T-helper 1 cell treated with Interleukin-12 subunit alpha and Interleukin-12 subunit beta and Interleukin-4 antibody, amounts not matched to agents 30 ng/mL and 1 ng/mL, for 36 hours (primary cell): ENCODE measurements around the gene RPS6KL1. TPM values are rescaled to one million over a fixed set of nuclear protein-coding genes. Genes with fewer than 3 reads are reported as not detected.

ENCODE experiments used
- intact Hi-C: fragments of 100-400 bp; cut with micrococcal nuclease; formaldehyde crosslinking; loops from one replicate; pipeline ENCODE4 v1.15.1; 2024
- total RNA-seq: library from RNA; stranded (reverse); gene quantifications from 2 replicates; pipeline ENCODE4 v1.2.3, GENCODE V29; 2022

Gene RPS6KL1
- total RNA-seq, 1 donor from 2014 or later = 5.9 TPM

DNA sequence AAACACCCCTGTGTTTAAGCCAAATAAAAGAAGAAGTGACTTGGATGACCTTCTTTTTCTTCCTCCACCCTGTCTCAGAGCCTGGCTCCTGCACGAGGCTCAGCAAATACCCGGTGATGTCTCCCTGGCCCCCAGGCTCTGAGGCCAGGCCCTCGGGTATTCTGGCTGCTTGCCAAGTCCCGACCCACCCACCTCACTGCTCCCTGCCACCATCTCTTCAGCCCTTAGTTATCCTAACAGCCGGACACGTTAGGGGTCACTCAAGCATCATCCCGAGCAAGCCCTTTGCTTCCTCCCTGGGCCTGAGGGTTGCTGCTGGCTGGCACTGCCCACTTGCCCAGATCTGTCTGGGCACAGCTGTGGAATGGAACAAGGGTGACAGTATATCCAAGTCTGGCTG is 7.2 kb downstream of the RPS6KL1 start:
- intact Hi-C loops = no loop called here

DNA sequence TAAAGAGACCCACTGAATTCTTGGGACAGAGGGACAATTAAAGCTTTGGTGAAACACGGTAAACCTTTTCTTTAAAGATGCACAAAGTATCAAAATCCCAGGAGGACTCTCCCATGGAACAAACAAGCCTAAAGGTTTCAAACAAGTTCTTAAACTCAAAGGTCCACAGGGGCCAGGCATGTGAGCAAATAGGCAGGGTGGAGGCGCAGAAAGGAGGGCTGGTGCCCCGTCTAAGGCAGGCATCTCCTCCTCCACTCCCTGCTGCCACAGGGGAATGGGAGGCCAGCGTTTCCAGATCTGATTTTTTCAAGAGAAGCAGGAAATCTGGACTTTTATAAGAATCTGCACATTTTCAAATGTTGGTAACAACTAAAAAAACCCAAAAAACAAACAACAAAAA is 7.6 kb downstream of the RPS6KL1 start:
- intact Hi-C loops = no loop called here

DNA sequence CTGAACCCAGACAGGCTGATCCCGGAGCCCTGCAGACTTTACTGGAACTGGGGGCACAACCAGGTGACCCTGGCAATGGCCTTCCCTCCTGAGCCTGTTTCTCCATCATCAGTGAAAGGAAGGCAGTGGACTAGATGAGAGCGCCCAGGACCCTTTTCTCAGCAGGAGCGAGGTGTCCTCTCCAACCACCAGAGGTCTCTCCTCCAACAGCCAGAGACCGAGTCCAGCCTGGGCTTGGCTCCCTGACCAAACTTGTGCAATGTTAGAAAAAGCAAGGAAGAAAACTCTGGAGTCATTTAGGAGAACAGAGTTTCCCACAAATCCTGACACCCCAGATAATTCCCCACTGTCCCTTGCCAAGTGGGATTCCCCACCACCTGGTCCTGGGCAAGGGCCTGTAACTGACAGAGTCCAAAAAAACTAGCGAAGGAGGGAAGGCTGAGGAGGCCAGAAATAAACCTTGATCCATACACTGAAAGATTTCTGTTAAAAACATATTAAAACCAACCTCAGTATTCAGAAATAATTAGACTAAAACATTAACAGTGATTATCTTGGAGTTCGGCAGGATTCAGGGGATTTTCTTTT is 9.0 kb downstream of the RPS6KL1 start:
- intact Hi-C loops = loop anchor here (1.0 kb wide), 1 partner anchor 174 kb away; no protein-coding TSS in a partner anchor

DNA sequence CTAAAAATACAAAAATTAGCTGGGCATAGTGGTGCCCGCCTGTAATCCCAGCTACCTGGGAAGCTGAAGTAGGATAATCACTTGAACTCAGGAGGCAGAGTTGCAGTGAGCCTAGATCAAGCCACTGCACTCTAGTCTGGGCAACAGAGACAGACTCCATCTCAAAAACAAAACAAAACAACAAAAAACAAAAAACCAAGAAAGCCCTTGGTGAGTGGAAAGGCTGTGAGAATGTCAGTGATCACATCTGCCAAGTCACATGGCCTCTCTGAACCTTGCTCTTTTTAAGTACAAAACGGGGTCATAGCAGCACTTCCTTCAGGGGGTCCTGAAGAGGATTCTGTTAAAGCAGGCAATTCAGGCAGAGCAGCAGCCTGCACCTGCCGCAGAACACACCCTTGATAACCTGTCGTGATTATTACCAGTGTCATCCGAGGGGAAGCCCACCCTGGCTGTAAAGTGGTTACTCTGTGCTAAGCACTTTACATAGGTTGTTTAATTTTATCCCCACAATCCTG is 9.6 kb downstream of the RPS6KL1 start:
- intact Hi-C loops = no loop called here

DNA sequence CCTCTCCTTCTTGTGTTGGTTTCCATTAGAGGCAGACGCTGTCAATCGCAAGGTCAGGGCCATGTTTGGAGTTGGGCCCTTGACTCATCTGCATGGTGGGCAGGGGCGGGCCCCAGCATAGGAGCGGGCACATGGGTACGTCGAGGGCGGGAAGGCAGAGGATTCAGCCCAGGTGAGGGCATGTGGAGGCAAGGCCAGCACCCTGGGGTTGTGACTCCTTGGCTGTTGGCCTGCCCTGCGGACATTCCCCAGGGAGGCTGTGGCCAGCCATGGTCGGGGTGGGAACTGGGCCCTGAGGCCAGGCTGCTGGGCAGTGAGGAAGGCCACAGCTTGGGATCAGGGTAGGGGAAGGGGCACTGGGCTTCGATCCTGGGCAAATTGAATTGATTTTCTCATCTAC is 10.3 kb downstream of the RPS6KL1 start:
- intact Hi-C loops = no loop called here

DNA sequence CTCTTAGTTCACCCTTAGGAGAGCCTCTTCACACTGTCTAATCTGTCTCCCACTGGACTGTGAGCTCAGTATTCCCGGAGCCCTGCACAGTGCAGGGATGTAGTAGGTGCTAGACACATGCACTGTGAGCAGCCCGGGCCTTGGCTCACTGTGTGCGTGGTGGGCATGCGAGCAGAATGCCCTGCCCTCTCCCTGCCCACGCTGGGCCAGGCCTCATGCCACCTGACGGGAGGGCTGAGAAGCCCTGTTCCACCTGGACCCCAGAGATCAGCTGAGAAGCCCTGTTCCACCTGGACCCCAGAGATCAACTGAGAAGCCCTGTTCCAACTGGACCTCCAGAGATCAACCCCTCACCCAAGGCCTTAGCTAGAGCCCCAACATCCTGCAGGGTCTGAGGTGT is 10.9 kb downstream of the RPS6KL1 start:
- intact Hi-C loops = no loop called here

DNA sequence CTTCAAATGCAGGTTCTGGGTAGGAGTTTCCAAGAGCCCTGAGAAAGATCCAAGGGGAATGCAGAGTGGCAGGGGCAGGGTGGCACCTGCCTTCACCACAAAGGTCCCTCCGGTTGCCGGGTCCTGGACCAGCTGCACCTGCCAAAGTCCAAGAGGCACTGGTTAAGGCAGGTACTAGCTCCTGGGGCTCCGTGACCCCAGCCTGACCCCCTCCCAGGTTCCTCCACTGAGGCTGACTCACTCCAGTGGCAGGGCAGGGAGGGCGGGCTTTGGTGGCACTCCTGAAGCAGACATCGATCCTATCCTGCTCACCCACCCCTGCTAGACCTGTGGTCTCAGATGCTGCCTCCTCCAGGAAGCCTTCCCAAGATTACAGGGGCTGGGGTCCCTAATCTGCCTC is 11.4 kb downstream of the RPS6KL1 start:
- intact Hi-C loops = no loop called here

DNA sequence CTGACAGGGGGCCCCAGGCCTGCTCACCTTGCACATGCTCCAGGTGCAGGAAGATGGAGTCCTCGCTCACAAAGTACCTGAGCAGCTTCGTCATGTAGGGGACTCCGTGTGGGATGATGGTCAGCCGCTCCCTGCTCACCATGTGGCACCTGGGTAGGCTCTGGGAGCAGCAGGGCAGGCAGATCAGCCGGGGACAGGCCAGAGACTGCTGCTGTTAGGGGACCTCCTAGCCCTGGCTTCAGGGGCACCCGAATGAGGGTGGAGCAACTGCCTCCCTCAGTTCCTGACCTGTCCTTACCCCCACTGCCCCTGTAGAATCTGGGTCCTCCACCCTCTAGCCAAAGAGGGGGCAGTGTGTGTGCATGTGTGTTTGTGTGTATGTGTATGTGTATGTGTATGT is 11.8 kb downstream of the RPS6KL1 start:
- intact Hi-C loops = no loop called here

DNA sequence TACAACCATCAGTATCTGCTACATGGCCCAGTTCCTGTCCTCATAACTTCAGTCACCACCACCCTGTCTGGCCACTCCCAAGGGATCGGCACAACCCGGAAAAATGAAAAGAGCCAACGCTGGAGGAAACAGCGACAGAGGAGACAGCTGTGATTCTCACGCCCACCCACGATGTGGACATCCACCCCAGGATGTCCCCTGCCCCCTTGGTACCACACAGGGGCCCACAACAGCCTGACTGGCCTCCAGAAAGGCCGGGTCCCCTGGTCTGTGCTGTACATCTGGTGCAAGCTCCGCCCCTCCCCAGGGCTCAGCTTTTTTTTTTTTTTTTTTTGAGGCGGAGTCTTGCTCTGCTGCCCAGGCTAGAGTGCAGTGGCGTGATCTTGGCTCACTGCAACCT is 12.5 kb downstream of the RPS6KL1 start:
- intact Hi-C loops = no loop called here

DNA sequence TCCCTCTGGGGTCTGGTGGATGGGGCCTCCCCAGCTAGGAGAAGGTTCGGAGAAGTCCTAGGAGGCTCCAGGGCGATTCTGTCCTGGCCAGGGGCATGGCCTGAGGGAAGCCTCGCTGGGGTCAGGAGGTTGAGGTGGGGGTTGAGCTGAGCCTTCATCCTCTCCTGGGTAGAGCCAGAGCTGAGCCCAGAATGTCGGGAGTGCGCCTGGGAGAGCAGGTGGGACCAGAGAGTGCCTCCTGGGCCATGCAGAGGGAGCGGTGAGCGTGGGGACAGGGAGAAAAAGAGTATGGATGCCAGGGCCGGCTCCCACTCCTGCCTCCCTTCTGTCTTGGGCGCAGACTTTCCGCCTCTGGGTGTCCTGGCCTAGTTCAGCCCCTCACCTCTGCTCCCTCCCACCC is 13.1 kb downstream of the RPS6KL1 start:
- intact Hi-C loops = no loop called here

DNA sequence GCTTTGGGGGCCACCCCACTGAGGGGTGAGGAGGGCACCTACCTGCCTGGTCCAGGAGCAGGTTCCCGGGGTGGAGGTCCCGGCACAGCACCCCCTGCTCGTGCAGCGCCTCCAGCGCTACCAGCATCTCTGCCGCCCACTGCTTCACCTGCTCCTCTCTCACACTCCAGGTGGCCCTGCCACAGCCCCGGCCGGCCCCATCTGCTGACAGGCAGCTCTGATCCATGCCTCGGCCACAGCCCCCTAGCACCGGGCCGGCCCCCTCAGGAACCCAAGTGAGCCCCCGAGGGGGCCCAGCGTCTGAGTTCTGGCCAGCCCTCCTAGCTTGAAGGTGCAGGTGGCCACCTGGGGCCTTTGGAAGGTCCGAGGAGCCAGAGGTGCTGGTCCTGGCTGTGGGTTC is 13.6 kb downstream of the RPS6KL1 start:
- intact Hi-C loops = no loop called here

DNA sequence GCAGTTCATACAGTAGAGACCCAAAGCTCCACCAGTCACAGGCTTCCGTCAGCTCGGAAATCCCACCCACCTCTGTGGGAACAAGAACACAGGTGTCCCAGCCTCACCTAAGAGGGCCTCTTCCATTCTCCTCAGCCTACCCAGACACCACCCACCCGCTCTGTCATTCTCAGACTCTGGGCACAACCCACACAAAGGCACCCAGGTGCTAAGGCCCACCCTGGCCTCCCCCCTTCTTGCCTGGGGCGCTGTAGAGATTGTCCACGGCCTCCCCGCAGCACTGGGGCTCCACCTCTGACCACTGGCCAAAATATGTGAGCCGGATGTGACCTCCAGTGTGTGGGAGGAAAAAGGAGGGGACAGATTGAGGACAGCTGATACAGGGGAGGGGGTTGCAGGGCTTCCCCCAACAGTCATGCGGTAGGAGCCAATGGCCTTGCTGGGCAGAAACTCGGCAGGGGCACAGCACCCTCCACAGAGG is 14.2 kb downstream of the RPS6KL1 start:
- intact Hi-C loops = no loop called here

DNA sequence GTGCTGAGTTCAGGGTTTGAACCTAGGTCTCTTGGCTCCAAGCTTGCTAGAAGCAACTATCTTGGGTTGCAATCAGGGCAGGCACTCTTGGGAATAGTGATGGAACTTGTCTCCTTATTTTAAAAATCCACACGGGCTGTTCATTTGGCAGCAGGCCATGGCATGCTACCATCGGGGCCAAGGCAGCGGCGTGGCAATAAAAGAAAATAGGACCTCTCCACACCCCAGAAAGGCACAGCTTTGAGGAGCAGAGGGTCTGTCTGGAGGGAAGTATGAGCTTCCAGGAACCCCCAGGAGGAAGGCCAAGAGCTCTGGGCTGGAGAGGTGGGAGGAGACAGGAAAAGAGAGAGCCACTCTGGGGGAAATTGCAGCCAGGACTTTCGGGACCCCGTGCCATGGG is 15.3 kb downstream of the RPS6KL1 start:
- intact Hi-C loops = no loop called here

DNA sequence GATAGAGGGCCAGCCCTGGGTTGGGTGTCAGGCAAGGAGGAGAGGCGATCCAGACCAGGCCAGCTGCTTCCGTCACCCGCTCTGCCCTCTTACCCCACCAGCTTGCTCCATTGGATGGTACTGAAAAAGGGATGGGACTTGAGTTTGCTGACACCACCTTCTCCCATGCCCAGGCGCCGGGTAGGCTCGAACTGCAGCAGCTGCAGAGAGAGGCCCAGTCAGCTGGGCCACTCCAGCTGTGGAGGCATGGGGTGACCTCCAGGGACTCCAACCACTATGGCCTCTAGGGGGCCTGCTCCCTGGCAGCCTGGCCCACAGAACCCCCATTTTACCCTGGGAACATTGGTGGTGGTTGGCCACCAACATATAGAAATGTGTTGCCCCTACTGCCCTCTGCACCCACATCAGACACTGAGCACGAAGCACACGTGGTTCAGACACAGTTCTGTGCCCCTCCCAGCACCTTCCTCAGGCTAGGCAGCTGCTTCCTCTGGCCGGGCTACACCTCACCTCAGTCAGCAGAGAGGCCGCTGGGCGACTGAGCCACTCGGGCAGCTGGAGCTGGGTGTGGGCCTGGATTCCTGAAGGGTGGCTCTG is 16.0 kb downstream of the RPS6KL1 start:
- intact Hi-C loops = no loop called here

DNA sequence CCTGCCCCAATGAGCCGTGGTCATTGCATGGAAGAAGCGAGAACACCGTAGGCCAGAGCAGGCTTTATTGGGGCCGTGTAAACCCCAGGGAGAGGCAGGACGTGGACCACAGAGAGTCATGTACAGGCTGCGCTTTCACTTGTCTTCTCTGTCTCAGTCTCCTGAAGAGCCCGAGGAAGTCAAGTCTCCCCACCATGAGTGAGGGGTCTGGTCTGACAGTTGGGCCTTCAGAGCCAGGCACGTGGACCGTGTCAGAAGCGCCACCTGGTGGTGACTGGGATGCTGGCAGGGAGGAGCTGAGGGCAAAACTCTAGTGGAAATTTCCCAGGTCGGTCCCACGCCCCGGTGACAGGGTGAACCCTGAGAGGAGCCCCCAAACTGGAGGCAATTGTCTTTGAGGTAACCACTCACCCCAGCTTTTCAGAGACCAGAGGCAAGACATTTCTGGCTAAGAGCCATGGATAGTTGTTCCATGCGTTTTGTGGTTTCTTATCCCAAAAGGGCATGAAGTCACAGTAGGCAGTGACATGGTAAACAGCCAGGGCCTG is 17.4 kb downstream of the RPS6KL1 start:
- intact Hi-C loops = loop anchor here (1.0 kb wide), 3 partner anchors 24 to 296 kb away; partner anchors contain the start of gene DLST

DNA sequence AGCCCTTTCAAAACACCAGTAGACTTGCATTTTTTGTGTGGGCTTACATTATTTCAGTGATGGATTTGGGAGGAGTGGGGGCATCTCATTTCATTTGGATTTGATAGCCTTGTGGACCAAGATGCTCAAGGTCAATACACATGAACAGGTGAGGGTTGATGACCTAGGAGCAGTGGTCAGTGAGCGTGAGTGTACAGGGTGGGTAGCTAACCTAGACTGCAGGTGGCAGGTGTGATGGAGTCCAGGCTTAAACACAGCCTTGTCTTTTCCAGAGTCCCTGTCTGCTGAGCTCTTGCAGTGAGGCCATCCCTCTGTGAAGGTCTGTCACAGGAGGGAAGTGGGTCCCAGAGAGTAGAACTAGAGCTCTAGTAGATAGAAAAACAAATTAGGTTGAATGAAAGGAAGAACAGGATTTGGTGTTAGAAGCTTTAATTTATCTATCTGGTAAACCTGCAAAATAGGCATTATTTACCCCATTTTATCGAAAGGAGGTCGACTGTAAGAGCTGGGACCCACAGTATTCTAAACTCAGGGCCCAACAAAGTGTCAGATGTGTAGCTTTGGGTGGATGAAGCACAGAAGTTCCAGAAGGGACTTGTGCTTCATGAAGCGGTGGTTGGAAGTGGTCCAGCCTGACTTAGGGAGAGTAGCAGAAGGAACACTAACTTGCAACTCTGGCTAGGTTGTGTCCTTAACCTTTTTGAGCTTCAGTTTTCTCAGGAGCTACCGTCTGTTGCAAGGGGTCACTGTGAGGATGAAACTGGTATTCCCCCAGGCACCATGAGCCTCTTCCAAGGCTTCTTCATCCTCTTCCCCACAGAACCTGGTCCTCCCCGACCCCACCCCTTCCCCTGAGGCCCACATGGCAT is 18.2 kb downstream of the RPS6KL1 start:
- intact Hi-C loops = loop anchor here (1.0 kb wide), 3 partner anchors 24 to 296 kb away; partner anchors contain the start of gene DLST

DNA sequence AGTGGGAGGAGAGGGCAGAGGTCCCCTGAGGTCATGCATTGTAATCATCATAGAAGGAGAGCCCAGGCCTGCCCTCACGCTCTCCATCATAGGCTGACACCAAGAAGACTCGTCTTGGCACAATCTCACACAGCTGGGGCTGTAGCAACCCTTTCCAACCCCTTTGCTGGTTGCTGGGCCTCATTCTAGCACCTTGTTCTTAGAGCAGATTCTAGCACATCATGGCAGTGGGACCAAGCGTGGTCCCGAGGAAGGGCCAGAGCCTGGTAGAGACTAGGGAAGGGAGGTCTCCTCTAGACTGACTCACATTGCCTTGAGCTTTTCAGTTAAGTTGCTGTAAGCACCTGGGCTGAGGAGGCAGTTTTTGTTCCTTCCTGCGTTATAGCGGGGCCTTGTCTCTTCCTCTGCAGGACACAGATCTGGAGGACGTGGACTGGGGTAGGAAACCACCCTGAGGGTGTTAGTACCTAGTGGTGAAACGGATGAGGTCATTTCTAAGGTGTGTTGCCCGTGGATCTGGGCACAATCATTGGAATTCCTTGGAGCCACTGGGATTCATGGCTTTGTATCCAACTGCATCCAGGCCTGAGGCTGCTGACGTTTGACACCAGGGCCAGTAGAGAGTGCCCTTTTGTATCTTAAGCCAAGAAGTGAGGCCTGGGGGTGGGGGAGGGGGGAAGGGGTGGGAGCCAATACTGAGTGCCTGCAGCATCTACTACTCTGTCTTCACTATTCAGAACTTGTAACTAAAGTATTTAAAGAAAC is 19.9 kb downstream of the RPS6KL1 start:
- intact Hi-C loops = no loop called here

DNA sequence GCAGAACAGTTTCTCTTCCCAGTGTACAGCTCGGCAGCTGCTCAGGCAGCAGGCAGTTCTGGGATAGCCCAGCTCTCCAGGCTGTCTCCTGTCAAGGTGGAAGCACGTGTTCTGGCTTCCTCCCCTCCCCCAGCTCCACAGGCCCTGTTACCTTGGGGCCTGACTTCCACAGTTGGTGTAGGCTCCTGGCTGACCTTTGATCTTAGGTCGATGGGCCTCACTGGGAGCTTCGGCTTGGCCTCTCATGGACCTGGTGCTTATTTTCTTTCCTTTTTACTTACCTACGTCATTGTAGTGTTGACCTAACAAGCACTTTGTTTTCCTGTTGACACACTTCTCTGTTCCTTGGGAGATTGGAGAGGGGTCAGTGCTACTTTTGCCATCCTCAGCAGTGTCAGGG is 24.4 kb downstream of the RPS6KL1 start:
- intact Hi-C loops = no loop called here

DNA sequence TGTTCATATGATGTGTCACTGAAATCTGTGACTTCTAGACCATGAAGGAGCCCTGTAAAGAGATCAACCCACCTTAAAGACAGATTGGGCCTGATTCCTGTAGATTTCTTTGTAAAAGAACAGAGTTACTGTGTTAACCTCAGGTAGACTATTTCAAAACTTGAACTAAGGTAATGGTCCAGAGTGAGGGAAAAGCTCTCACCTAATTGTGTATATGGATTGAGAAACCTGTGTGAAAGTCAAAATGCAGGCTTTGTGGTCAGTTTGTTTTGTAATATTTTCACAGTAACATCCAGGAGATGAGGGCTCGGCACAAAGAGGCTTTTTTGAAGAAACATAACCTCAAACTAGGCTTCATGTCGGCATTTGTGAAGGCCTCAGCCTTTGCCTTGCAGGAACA is 25.0 kb downstream of the RPS6KL1 start:
- intact Hi-C loops = no loop called here

DNA sequence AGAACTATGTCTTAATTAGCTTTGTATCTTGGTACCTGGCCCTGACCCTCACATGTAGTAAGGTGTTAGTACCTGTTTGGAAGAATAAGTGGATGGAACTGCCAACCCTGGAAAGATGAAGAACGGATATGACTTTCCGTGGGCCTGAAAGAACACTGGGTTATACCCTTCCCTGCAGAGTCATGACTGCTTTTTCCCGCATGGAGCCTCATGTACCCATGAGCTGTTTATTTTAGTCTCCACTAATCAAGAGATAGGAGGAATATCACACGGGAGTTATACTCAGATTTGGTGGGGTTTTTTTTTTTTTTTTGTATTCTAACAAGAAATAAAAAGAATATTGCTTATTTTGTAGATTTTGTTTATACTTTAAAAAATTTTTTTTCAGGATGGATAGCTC is 25.4 kb downstream of the RPS6KL1 start:
- intact Hi-C loops = no loop called here

DNA sequence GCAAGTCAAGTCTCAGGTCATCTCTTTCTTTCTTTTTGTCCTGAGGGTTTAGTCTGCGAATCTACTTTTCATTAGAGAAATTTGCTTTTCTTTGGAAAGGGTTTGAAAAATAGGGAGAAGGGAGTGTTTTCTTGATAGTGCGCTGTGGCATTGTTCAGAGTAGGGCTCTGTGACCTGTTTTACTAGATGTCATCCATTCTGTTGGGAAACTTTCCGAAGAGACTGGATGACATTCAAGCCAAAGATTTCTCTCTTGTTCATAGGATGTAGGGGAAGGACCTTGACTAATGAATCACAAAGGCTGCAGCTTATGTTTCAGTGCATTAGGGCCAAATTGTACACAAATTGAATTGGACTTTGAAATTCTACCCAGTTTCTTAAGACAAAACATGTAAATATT is 26.7 kb downstream of the RPS6KL1 start:
- intact Hi-C loops = no loop called here
